H4 (cell line): ENCODE data around the gene WFIKKN1. TPM values are rescaled to one million over a fixed set of nuclear protein-coding genes. Genes with fewer than 3 reads are reported as not detected.

Source experiments
- DNase-seq: peaks from one replicate; pipeline ENCODE4 v3.0.0-alpha.2; 2015; ENCODE audit warnings: low spot score
- total RNA-seq: library from RNA; depleted of rRNA; stranded (reverse); fragments of >200 nt; shearing (Covaris generic); gene quantifications from 2 replicates; pipeline ENCODE4 v1.2.3, GENCODE V29; 2014

Gene WFIKKN1
- total RNA-seq, 1 experiment from 2014 or later: not detected

DNA sequence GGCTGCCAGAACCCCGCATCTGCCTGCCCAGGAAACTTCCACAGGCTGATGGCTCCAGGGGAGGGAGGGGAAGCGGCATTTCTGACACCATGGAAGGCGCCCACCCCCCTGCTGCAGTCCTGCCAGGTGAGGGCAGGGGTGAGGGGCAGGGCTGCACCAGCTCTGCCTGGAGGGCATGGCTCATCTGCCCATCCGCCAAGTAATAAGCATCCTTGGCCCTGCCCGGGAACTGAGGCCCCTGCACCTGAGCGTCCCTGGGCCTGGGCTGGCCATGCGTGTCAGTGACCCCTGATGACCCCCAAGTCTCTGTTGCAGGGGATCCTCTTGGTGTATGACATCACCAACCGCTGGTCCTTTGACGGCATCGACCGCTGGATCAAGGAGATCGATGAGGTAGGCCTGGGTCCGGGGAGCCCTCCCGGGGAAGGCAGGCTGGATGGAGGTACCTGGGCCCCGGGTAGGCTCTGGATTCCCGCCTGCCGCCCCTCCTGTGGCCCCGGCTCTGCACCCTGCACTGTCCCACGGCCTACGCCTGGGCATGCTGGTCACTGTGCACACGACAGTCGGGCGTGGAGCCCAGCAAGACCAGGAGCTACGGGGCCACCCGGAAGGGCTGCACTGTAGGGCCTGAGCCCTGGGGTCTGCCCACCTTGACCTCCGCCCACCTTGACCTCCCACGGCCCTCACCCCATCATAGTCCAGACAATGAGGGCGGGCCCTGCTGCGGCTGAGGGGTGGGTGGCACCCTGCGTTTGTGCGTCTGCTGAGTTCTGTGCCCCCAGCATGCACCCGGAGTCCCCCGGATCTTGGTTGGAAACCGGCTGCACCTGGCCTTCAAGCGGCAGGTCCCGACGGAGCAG, 5.4 kb upstream of the WFIKKN1 start:
- no peak for DNase-seq

DNA sequence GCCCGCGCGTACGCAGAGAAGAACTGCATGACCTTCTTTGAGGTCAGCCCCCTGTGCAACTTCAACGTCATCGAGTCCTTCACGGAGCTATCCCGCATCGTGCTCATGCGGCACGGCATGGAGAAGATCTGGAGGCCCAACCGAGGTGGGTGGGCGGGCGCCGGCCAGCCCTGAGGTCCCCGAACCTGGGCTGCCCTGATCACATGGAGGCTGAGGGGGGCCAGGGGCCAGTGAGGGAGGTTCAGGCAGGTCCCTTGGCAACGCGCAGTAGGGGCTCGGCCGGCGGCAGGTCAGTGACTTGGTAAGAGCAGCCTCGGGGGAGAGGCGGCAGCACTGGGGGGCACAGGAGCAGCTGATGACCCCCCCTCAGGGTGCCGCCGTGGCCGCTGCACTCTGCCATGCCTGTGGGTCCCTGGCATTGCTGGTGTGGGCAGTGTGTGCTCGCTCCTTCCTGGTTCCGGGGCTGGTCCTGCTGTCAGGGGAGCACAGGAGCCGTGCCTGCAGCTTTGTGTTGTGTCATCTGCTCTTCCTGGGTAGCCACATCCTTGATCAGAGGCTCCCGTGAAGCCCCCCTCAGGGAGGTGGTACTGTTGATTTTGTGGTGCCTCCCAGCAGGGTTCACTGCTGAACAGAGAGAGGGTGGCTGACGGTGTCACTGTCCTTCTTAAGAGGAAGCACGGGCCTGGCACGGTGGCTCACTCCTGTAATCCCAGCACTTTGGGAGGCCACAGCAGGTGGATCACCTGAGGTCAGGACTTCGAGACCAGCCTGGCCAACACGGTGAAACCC, 4.6 kb upstream of the WFIKKN1 start:
- DNase-seq: no peak

DNA sequence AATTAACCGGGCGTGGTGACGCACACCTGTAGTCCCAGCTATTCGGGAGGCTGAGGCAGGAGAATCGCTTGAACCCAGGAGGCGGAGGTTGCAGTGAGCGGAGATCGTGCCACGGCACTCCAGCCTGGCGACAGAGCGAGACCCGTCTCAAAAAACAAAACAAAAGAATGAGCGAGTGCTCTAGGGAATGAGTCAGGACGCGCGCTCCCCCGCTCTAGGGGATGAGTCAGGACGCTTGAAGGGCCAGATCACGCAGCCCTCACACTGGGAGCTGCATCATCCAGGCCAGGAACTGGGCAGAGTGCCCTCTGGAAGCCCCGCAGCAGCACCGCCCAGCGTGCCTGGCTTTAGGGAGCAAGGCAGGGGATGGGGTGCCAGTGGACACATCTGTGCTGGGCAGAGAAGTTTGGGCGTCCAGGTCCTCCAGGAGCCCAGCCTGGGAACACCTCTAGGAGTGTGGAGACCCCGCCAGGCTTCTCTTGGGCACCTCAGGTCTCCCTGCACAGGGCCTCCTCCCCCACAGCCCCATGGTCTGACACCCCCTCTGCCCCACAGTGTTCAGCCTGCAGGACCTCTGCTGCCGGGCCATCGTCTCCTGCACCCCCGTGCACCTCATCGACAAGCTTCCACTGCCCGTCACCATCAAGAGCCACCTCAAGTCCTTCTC, 3.9 kb upstream of the WFIKKN1 start:
- DNase-seq: peak; percentile 90

DNA sequence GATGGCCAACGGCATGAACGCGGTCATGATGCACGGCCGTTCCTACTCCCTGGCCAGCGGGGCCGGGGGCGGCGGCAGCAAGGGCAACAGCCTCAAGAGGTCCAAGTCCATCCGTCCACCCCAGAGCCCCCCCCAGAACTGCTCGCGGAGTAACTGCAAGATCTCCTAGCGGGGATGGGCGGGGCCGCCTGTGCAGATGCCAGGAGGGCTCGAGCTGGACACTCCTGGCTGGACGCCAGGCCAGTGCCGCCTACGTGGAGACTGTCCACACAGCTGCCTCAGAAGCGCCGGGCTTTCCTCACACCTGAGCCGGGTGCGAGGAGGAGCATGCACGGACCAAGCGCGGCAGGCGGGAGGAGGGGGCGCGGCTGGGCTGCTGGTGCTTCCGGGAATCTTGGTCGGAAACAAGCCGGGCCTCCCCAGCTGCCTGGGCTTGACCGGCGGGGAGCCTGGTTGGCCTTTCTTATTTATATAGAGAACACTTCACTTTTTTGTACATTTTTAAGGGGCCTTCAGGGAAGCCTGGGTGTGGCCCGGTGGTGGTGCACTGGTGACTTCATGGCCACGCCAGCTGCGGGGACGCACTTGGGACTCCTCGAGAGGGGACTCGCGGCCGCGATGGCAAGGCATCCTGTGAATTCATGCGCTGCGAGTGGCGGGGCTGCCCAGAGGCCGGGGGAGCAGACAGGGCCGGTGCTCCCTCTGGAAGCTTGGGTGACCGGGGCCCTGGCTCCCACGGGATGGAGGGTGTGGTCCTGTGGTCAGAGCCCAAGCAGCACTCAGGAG, 3.1 kb upstream of the WFIKKN1 start:
- peak; percentile 71 for DNase-seq

DNA sequence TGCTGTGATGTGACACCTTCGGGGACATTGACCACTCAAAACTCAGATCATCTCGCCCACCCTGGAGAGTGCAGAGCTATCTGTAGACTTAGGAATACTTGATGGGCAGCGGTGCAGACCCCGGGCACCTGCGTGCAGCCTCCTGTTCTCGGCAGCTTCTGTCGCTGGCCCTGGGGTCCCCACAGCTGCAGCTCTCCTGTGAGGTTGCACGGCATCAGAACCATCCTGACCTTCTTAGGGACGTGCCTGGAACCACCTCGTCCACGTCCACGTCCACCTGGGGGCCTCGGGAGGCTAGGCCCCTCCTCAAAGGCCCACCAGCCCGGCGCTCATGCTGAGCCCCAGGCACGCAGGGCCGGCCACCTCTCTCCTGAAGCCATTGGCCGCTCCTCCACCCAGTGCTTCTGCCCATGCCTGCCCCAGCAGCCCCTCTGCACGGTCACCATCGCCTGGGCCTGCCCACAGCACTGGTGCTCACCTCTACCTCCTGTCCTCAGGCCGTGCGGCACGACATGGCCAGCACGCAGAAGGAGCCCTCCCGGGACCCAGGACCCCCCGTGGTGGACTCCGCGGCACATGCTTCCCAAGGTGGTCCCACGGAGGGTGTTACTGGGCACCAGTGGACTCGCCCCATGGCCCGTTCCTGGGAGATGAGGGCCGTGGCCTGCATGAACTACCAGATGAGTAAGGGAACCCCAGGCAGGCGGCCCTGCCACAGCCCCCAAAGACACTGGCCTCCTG, 2.3 kb upstream of the WFIKKN1 start:
- DNase-seq: no peak

DNA sequence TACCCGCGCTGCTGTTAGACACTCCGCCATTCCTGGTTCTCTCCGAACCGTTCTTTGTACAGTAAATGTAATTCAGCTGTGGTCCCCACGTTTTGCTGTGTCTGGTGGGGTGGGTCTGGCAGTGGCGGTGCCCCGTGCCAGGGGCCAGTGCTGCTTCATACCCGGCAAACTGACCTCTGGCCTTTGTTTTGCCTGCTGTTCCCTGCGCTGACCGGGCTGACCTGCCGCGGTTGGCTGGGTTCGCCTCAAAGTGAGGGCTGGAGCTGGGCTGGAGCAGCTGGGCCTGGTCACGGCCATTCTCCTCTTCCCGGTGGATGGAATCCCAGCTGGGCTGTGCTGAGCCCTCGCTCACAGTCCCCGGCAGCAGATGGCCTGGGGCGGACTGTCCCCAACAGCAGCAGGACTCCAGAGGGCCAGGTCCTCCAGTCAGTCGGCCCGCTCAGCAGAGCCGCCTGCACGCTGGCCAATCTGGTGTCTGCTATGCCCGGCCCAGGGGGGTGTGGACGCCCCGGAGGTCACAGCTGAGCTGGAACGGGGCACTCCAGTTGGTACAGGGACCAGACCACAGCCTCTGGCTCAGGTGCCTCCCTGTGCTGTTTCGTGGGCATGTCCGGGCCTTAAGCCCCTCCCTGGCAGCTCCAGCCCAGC, 1.5 kb upstream of the WFIKKN1 start:
- DNase-seq: no peak

DNA sequence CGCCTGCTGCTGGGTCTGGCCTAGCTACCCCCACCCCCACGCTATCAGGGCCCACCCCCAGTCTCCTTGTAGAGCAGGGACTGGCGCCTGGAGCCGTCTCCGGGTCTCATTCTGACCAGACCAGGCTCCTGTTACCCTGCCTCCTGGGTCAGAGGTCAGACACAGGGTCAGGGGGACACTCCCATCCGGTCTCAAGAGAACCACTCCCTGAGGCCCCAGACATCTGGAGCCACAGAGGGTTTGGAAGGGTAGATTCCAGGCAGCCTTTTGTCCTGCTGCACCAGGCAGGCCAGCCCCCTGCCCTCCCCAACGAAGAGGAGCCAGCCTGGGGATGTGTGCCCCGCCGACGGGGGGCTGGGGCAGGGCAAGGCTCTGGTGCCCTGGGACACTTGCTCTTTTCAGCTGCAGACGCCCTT, 944 bp upstream of the WFIKKN1 start:
- DNase-seq: no peak

DNA sequence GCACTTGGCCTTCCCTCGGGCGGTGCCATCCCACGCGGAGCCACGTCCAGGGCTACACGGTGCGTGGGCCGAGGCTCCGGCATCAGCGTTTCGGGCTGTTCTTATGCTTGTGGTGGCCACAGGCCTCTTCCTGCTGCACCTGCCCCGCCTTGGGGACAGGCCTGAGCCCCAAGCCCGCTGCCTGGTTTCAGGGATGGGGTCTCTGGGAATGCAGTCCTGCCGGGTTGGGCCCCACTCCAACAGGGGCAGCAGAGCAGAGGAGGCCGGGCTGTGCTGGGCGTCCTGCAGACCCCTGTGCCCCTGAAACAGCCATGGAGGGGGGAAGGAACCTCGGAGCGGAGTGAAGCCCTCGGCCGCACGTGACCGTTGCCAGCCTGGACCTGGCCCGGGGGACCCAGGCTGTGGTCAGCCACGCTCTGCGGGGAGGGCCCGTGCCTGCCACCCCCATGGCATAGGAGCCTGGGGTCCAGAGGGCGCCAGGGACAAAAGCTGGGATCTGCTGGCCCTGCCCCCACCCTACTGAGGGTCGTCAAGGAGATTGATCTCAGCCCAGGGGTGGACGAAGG, 453 bp upstream of the WFIKKN1 start:
- no peak for DNase-seq

DNA sequence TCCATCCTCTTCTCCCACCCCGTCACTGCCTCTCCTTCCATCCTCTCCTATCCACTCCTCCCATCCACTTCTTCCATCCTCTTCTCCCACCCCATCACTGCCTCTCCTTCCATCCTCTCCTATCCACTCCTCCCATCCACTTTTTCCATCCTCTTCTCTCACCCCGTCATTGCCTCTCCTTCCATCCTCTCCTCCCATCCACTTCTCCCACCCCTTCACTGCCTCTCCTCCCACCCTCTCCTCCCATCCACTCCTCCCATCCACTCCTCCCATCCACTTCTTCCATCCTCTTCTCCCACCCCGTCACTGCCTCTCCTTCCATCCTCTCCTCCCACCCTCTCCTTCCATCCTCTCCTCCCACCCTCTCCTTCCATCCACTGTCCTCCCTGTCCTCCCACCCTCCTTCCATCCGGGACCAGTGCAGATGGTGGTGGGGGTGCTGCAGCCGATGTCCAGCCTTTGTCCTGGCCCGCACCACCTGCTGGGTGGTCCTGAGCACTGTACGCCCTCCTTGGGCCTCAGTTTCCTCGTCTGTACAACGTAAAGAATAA, 1.1 kb downstream of the WFIKKN1 start:
- DNase-seq: no peak

DNA sequence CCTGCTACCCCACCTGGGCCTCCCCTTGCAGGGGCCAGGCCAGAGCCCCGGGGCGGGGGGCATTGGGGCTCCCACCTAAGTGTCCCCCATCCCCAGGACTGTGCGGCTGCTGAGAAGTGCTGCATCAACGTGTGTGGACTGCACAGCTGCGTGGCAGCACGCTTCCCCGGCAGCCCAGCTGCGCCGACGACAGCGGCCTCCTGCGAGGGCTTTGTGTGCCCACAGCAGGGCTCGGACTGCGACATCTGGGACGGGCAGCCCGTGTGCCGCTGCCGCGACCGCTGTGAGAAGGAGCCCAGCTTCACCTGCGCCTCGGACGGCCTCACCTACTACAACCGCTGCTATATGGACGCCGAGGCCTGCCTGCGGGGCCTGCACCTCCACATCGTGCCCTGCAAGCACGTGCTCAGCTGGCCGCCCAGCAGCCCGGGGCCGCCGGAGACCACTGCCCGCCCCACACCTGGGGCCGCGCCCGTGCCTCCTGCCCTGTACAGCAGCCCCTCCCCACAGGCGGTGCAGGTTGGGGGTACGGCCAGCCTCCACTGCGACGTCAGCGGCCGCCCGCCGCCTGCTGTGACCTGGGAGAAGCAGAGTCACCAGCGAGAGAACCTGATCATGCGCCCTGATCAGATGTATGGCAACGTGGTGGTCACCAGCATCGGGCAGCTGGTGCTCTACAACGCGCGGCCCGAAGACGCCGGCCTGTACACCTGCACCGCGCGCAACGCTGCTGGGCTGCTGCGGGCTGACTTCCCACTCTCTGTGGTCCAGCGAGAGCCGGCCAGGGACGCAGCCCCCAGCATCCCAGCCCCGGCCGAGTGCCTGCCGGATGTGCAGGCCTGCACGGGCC, 1.9 kb downstream of the WFIKKN1 start:
- no peak for DNase-seq

DNA sequence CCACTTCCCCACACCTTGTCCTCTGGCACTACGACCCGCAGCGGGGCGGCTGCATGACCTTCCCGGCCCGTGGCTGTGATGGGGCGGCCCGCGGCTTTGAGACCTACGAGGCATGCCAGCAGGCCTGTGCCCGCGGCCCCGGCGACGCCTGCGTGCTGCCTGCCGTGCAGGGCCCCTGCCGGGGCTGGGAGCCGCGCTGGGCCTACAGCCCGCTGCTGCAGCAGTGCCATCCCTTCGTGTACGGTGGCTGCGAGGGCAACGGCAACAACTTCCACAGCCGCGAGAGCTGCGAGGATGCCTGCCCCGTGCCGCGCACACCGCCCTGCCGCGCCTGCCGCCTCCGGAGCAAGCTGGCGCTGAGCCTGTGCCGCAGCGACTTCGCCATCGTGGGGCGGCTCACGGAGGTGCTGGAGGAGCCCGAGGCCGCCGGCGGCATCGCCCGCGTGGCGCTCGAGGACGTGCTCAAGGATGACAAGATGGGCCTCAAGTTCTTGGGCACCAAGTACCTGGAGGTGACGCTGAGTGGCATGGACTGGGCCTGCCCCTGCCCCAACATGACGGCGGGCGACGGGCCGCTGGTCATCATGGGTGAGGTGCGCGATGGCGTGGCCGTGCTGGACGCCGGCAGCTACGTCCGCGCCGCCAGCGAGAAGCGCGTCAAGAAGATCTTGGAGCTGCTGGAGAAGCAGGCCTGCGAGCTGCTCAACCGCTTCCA, 2.7 kb downstream of the WFIKKN1 start:
- no peak for DNase-seq

DNA sequence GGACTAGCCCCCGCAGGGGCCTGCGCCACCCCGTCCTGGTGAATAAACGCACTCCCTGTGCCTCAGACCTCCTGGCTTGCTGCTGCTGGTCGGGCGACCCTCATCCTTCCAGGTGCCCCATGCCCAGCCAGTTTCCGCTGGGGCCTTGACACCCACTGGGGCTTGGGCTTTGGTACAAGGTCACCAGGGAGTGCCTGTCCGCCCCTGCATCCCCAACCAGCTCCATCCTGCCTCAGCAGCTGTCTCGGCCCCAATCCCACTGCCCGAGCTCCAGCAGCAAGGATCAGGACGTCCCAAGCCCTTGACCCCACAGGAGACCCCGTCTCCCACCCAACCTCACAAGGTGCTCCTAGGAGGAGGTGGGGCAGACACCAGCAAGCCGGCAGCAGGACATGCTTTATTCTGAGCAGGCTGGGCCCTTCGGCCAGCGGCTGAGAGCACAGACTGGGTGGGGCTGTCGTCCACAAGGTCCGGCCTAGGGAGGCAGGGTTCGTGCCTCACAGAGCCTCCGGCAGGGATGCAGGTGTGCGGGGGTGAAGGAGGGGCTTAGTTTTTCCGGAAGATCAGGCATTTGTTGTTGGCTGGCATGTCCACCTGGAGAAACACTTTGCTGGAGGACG, 3.4 kb downstream of the WFIKKN1 start:
- DNase-seq: no peak

DNA sequence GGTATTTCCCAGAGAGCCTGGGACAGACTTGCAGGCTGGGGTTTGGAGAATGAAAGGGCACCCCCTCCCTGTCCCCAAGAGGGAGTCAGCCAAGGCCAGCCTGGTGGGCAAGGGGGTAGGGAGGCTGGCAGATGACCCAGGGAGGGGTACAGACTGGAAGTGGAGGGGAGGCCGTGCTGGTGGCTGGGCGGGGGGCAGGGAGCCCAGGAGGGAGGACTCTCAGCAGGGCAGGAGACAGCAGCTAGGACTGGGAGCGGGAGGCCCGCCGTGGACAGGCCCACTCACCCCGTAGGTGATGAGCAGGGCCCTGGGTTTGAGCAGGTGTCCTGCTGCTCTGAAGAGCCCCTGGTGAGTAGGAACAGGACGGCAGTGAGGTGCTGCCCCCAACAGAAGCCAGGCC, 4.2 kb downstream of the WFIKKN1 start:
- no peak for DNase-seq

DNA sequence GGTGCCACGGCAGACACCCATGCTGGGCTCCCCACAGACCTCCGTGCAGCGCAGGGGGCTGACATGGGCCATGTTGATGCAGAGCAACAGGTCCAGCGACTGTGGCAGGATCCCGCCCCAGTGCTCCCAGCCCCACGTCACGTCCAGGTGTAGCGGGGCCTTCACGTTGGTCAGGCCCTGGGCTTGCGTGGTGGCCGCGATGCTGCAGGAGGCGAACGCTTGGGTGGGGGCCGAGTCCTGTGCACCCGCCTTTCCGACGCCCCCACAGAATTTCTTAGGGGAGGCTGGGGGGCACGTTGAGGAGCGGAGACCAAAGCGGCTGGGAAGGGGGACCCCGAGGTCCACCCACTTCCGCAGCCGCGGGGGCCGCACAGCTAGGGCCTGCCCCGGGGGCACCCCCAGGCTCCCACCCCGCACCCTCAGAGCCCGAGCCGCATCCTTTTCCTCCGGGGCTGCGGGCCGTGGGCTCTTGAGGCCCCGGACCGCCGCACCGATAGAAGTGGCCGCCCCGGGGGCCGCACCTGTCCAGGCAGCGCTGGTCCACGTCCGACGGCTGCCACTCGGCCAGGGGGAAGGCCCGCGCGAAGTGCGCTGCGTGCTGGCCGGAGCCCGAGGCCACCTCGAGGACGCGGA, 4.9 kb downstream of the WFIKKN1 start:
- no peak for DNase-seq

DNA sequence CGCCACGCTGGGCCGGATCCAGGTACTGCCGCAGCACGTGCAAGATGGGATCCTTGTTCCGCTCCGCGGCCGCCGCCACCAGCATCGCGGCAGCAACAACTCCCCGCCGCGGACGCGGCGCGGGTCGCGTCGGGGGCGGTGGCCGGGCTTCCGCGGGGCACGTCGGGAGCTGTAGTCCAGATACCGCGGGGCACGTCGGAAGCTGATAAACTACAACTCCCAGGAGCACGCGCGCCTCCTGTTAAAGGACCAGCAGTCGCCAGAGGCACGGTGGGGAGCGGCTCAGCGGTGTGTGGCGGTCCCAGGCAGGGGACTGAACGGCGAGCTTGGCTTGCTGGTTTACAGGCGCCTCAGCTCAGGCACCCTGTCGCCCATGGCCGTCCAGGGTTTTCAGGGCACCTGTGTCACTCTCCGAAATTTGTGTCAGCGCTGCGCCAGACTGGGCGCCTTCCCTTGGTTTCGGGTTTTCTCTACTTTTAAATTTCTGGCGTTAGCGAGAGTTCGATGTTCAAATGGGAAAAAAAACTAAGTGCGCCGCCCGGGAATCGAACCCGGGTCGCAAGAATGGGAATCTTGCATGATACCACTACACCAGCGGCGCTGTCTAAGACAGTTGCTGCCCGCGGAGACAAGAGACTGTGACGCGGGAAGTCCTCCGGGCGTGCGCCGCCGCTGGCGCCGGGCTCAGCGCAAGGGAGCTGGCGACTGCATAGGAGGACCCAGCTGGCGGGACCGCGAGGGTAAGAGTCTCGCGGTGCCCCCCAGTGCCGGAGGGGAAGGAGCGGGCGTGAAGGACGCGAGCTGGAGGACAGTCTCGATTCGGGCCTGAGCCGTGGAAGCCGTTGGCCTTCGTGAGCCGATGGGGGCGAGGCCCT, 5.7 kb downstream of the WFIKKN1 start, which contains the start of gene METTL26:
Gene METTL26, minus strand, starts transcription at position 100 of the 875 bp plus-strand sequence. Its CDS starts 15 bp downstream, at position 85.
- DNase-seq: peak; percentile 86
